Gastroesophageal sphincter (tissue), 3 donors: ENCODE measurements around the gene HLX.

ENCODE experiments used
- CTCF ChIP-seq, 4 experiments: fragments of 200-600 bp in 2 of 4; fragments of 450-650 bp in 2 of 4; sonication (generic) in 1 of 4; IDR thresholded peaks; one replicate each; pipeline ENCODE4 v1.5.1; 2017 to 2019; ENCODE audit warnings: antibody characterized with exemption in 4 of 4, mild to moderate bottlenecking in 2 of 4, moderate library complexity in 2 of 4
- EP300 ChIP-seq: sonication (generic); formaldehyde crosslinking; IDR thresholded peaks from one replicate; pipeline ENCODE4 v1.6.1; 2017; ENCODE audit warnings: antibody characterized with exemption, mild to moderate bottlenecking
- POLR2A ChIP-seq, 2 donors: fragments of 450-650 bp; IDR thresholded peaks; one replicate each; pipeline ENCODE4 v1.6.1; 2017; ENCODE audit warnings: antibody characterized with exemption in 2 of 2, mild to moderate bottlenecking in 2 of 2, moderate library complexity in 1 of 2
- POLR2AphosphoS5 ChIP-seq: sonication (generic); formaldehyde crosslinking; IDR thresholded peaks from one replicate; pipeline ENCODE4 v1.6.1; 2017; ENCODE audit warnings: antibody characterized with exemption

DNA sequence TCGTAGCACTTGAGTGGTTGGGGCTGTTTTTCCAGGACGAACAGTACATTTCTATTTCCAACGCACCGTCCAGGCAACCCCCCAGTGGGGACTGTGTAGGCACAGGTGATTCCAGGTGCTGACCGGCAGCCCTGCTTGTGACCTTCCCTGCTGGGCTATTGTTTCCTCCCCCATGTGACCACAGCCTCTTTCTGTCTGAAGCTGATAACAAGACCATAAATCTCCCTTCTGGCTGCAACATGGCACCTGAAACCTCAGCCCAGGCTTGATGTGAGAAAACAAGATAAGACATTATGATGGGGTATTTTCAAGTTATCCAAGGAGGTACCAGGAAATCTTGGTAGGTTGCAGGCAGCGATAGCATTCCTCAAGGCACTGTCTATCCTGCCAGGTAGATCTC, 48.2 kb downstream of the HLX start:
- no peak for TF ChIP-seq POLR2AphosphoS5
- no peak for TF ChIP-seq POLR2A (IDR thresholded peaks at IDR 0.05)
- no peak for TF ChIP-seq CTCF (IDR thresholded peaks at IDR 0.05)
- no peak for TF ChIP-seq EP300
